ENCODE measurements around the gene PEX7.

The PEX7 gene

DNA sequence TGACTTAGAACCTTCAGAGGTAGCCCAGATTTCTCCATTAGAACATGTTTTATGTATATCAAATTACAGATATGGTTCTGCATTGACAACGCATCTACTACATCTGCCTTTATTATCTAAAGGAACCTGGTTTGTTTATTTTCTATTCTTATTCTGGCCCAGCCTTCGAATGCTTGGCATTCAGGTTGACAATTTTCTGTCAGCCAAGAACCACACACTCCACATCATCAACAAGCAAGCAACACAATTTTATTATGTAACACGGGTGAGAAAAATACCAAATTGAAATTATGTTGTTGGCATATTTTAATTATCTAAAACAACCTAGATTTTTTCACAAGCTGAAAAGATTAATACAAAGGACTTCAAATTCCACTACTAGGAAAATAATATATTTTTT, 44.7 kb upstream of the PEX7 start:
- no peak overlapping the region for H3K4me3 ChIP-seq (ENCODE audit: low read depth, low read length)
- TF ChIP-seq, protein P1, sequence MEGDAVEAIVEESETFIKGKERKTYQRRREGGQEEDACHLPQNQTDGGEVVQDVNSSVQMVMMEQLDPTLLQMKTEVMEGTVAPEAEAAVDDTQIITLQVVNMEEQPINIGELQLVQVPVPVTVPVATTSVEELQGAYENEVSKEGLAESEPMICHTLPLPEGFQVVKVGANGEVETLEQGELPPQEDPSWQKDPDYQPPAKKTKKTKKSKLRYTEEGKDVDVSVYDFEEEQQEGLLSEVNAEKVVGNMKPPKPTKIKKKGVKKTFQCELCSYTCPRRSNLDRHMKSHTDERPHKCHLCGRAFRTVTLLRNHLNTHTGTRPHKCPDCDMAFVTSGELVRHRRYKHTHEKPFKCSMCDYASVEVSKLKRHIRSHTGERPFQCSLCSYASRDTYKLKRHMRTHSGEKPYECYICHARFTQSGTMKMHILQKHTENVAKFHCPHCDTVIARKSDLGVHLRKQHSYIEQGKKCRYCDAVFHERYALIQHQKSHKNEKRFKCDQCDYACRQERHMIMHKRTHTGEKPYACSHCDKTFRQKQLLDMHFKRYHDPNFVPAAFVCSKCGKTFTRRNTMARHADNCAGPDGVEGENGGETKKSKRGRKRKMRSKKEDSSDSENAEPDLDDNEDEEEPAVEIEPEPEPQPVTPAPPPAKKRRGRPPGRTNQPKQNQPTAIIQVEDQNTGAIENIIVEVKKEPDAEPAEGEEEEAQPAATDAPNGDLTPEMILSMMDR (IDR thresholded peaks at IDR 0.05; ENCODE audit: control insufficient read depth, extremely low read depth, insufficient read depth): no peak
- no peak for DNase-seq (ENCODE audit: low read depth)

DNA sequence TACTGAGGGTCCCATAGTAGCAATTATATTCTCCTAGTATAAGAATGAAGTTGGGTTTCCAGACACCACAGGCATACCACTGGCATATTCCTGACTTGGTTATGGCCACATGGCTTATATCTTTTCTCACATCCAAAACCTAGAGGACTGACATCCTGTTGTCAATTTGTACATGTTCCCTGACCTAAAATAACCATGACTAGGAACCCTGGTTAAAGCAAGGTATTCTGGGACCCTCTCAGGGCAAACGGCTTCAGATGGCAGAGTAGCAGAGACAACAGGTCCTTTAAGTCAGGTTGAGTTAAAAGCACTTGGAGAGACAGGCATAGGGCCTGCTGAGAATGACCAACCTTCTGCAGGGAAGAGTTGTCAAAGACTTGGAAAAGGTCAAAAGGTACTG, 42.7 kb upstream of the PEX7 start:
- no peak for DNase-seq (ENCODE audit: low read depth)
- TF ChIP-seq, protein P1 (IDR thresholded peaks at IDR 0.05; ENCODE audit: control insufficient read depth, extremely low read depth, insufficient read depth): no peak
- no peak overlapping the region for H3K4me3 ChIP-seq (ENCODE audit: low read depth, low read length)

DNA sequence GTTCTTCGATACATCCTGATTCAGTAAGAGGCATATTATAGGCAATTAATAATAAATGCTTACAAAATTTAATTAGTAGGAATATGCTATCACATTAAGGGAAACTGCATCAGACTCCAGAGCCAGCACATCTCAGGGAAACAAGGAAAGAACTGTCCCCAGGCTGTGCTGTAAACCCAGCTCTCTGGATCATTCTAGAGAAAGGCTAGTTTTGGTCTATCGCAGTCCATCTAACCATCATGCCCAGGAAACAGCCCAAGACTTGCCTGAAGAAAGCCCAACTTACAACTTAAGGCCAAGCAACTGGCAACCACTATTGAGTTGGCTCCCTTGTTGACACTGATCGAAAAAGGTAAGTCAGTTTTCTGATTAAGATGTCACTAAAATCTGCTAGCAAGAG, 41.4 kb upstream of the PEX7 start:
- DNase-seq (ENCODE audit: low read depth): no peak
- TF ChIP-seq, protein P1 (IDR thresholded peaks at IDR 0.05; ENCODE audit: control insufficient read depth, extremely low read depth, insufficient read depth): no peak
- H3K4me3 ChIP-seq (ENCODE audit: low read depth, low read length): no peak overlapping the region

DNA sequence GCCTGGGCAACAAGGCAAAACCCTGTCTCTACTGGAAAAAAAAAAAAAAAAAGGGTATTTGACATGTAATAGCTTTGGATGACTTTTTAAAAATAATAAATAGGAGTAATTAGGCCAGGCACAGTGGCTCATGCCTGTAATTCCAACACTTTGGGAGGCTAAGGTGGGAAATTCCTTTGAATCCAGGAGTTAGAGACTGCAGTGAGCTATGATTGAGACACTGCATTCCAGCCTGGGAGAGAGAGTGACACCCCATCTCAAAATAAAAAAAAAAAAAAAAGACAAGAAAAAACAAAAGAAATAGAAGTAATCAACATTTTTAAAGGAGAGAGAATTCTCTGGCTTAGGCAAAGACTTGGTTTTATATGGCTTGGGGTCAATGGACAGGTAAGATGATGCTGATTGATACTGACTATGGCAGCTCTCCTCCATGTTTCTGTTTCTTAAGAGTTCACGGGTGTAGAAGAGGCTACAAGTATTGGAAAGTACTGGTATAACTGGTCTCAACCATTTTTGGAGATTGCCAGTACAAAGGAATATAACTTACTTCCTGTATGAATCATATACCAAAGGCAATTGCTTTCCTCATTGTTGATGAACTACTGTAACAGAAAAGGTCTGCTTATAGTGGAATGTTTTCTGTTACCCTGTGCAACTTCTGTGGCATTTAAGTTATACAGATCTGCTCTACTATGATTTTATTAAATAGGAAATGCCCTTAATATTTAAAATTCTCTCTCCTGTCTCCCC, 40.2 kb upstream of the PEX7 start:
- no peak for DNase-seq (ENCODE audit: low read depth)
- TF ChIP-seq, protein P1 (IDR thresholded peaks at IDR 0.05; ENCODE audit: control insufficient read depth, extremely low read depth, insufficient read depth): no peak

DNA sequence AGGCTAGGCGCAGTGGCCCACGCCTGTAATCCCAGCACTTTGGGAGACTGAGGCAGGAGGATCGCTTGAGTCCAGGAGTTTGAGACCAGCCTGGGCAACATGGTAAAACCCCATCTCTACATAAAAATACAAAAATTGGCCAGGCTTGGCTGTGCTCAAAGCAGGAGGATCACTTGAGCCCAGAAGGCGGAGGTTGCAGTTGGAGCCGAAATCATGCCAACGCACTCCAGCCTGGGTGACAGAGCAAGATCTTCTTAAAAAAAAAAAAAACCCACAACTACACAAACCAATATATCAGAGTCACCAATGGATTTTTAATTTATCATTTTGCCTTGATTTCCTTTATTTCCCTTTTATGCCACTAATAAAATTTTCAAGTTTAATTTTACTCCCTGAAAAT, 39.4 kb upstream of the PEX7 start:
- DNase-seq (ENCODE audit: low read depth): no peak
- TF ChIP-seq, protein P1 (IDR thresholded peaks at IDR 0.05; ENCODE audit: control insufficient read depth, extremely low read depth, insufficient read depth): no peak
- H3K4me3 ChIP-seq (ENCODE audit: low read depth, low read length): no peak overlapping the region

More for the DNA sequence above, 40.2 kb upstream of the PEX7 start:
- H3K4me3 ChIP-seq (ENCODE audit: low read depth, low read length): no peak overlapping the region

DNA sequence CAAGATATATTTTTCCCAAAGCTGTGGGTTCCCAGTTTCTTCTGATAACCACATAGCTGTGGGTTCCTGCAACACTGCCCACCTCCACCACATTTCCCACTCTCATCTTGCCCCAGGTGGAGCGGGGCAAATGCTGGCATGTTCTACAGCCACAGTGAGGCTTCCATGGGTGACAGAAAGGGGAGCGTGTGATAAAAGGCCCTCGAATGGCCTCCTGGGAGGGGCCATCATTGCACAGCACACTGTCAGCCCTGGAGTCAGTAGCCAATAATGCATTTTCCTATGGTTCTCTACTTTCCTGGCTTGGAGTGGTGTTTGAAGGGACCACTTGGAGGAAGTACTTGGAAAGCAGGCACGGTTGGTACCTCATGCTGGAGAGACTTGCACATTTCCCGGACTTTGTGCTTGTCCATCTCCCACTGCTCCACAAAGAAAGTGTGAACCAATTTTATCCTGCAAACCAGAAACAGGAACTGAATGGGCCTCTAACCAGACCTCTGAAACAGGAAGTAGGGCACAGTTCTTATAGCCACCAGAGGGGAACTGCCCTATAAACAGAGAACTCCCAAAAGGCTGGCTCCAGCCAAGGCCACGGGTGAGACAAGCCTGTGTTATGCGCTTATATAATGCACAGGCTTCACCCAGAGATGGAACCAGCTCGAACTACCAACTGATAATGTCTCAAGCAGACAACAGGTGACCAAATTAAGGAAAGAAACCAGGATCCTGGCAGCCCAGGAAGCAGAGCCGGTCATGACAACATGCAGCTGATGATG, 38.7 kb upstream of the PEX7 start:
- no peak overlapping the region for H3K4me3 ChIP-seq (ENCODE audit: low read depth, low read length)
- DNase-seq (ENCODE audit: low read depth): no peak
- TF ChIP-seq, protein P1 (IDR thresholded peaks at IDR 0.05; ENCODE audit: control insufficient read depth, extremely low read depth, insufficient read depth): no peak
